Subcutaneous adipose tissue (tissue), 4 donors: Measurements from ENCODE around the gene SPATA2L. TPM values are rescaled to one million over a fixed set of nuclear protein-coding genes. Genes with fewer than 3 reads are reported as not detected.

ENCODE experiments used
- CTCF ChIP-seq: fragments of 450-650 bp; IDR thresholded peaks from one replicate; pipeline ENCODE4 v1.5.1; 2016; ENCODE audit warnings: low read depth, mild to moderate bottlenecking, control low read depth, antibody characterized with exemption, moderate library complexity
- total RNA-seq, 4 donors: library from RNA; depleted of rRNA; stranded (reverse); fragments of >200 nt; gene quantifications; one replicate each; pipeline ENCODE4 v1.1.0, GENCODE V29; 2016

Gene SPATA2L
- total RNA-seq, 4 donors from 2014 or later = 7.7 to 10.7 (median 9.4) TPM

- TF ChIP-seq CTCF = no peak
Measured at GRCh38 chr16:89695086-89695874, 6.2 kb downstream of the SPATA2L start.

GRCh38 chr16:89693931-89694783, 7.3 kb downstream of the SPATA2L start:
- TF ChIP-seq CTCF = no peak

GRCh38 chr16:89693289-89693731, 8.2 kb downstream of the SPATA2L start:
- no peak for TF ChIP-seq CTCF

GRCh38 chr16:89691986-89692569, 9.4 kb downstream of the SPATA2L start:
- TF ChIP-seq CTCF = no peak

- TF ChIP-seq CTCF = no peak
Measured at GRCh38 chr16:89691231-89691985, 10.1 kb downstream of the SPATA2L start.

- no peak for TF ChIP-seq CTCF
Measured at GRCh38 chr16:89690392-89690901, 11.1 kb downstream of the SPATA2L start.
